OCI-LY1 (cell line): ENCODE measurements around the gene SPART.

Experiments used
- EZH2 ChIP-seq: fragments of 200-600 bp; sonication (generic), shearing (Covaris generic); IDR thresholded peaks from 2 replicates; pipeline ENCODE4 v1.8.0; 2017; ENCODE audit warnings: borderline replicate concordance, mixed run types, mild to moderate bottlenecking, antibody characterized with exemption, low read length, moderate library complexity, mixed read lengths
- TF ChIP-seq, protein P1 (sequence below): fragments of 200-600 bp; sonication (generic), shearing (Covaris generic); IDR thresholded peaks from 2 replicates; pipeline ENCODE4 v1.5.1; 2017; ENCODE audit warnings: mild to moderate bottlenecking, antibody characterized with exemption, low read length, moderate library complexity, mixed read lengths

DNA sequence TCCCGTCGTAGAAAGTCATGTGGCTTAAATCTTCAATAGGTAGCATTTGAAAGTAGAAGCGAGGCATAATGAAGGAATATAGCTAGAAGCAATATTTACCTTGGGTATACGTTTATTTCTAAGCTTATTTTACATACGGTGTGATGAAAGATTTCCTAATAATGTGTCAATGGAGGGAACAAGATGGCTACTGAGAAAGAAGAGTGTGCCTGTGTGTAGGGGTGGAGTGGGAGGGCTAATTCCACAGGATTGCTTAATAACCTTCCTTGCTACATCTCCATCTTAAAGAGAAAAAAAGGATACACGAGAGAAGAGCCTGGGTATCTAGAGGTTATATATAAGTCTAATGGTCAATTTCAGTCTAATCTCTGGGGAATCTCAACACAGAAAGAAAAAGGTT, 2.0 kb downstream of the SPART start:
- TF ChIP-seq, protein P1, sequence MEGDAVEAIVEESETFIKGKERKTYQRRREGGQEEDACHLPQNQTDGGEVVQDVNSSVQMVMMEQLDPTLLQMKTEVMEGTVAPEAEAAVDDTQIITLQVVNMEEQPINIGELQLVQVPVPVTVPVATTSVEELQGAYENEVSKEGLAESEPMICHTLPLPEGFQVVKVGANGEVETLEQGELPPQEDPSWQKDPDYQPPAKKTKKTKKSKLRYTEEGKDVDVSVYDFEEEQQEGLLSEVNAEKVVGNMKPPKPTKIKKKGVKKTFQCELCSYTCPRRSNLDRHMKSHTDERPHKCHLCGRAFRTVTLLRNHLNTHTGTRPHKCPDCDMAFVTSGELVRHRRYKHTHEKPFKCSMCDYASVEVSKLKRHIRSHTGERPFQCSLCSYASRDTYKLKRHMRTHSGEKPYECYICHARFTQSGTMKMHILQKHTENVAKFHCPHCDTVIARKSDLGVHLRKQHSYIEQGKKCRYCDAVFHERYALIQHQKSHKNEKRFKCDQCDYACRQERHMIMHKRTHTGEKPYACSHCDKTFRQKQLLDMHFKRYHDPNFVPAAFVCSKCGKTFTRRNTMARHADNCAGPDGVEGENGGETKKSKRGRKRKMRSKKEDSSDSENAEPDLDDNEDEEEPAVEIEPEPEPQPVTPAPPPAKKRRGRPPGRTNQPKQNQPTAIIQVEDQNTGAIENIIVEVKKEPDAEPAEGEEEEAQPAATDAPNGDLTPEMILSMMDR: no peak
- no peak for TF ChIP-seq EZH2
